ENCODE results near the gene KATNAL2. TPM values are rescaled to one million over a fixed set of nuclear protein-coding genes. Genes with fewer than 3 reads are reported as not detected.

Gene KATNAL2
- total RNA-seq, 2 donors from 2014 or later = 4.2 to 6.4 TPM

DNA sequence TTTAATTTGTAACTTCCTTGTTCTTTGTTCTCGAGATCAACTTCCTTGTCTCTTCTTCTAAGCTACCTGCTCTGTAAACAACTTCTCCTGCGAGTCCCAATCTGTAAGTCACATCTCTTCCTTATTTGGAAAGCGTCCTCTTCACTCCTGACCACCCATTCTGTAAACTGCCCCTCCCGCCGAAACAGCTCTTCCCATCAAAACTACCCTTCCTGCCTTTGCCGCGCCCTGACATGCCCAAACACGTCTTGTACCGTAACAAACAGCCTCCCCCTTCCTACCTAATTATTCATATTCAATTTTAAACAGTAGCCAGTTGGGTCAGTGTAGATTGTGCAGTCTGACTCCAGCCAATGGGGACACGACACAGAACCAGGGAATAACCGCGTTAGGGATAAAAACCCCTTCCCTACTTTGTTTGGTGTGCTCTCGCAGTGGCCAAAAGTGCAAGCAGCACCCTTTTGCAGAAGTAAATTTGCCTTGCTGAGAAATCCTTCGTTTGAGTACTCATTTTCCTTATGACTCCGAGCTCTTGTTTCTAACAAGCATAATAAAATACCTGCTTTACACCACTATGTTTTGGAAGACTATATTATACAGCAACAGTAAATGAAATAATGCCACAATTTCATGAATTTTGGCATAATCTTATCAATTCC, 39.9 kb upstream of the KATNAL2 start:
- H3K36me3 ChIP-seq (ENCODE audit: control insufficient read depth, insufficient read depth, low read length) = peaks cover 48% of the 10 kb centered on the region
- Mint-ChIP-seq H3K36me3 (ENCODE audit: low read depth) (peaks cover 64% of the 10 kb centered on the region), H3K4me3 (no peak overlapping the region), H3K27ac (no peak overlapping the region), H3K27me3 (ENCODE audit: insufficient read depth) (no peaks in the 10 kb centered on the region), H3K4me1 (peaks cover 7% of the 10 kb centered on the region), H3K9me3 (peaks cover 54% of the 10 kb centered on the region)
- no peaks in the 10 kb centered on the region for H3K4me1 ChIP-seq (ENCODE audit: control insufficient read depth, insufficient read depth, low read length)
- no peak overlapping the region for H3K27ac ChIP-seq (ENCODE audit: low read depth, low read length)
- WGBS, 2 experiments (ENCODE audit: insufficient coverage in 1 of 2, insufficient read length in 1 of 2) = 97 to 98% methylated on average over 6 to 15 of the region's 15 CpGs
- DNase-seq = peak; percentile 80
- H3K4me3 ChIP-seq (ENCODE audit: low read length) = peak overlapping the region; percentile 25
- H3K27me3 ChIP-seq (ENCODE audit: control insufficient read depth, insufficient read depth, low read length, poor library complexity, severe bottlenecking) = no peaks in the 10 kb centered on the region
- H3K9ac ChIP-seq (ENCODE audit: extremely low read depth, low read length, poor library complexity, severe bottlenecking) = no peak overlapping the region
- no peak for TF ChIP-seq CTCF (conservative IDR thresholded peaks at IDR 0.05)
- peaks cover 73% of the 10 kb centered on the region for H3K9me3 ChIP-seq (ENCODE audit: control insufficient read depth, low read length)

GRCh38 chr18:46883180-46883579, 34.2 kb upstream of the KATNAL2 start:
- Mint-ChIP-seq H3K9me3 (peaks cover 40% of the 10 kb centered on the region), H3K27ac (no peak overlapping the region), H3K4me3 (no peak overlapping the region), H3K36me3 (ENCODE audit: low read depth) (peaks cover 48% of the 10 kb centered on the region), H3K27me3 (ENCODE audit: insufficient read depth) (no peaks in the 10 kb centered on the region), H3K4me1 (no peaks in the 10 kb centered on the region)
- no peak overlapping the region for H3K9ac ChIP-seq (ENCODE audit: extremely low read depth, low read length, poor library complexity, severe bottlenecking)
- no peak for DNase-seq
- no peak for TF ChIP-seq CTCF (conservative IDR thresholded peaks at IDR 0.05)
- H3K27ac ChIP-seq (ENCODE audit: low read depth, low read length) = no peak overlapping the region
- 98% methylated on average over 2 of the region's 4 CpGs; no CpG with 5 or more reads in 1 of the 2 experiments for WGBS, 2 experiments (ENCODE audit: insufficient coverage in 1 of 2, insufficient read length in 1 of 2)
- H3K4me1 ChIP-seq (ENCODE audit: control insufficient read depth, insufficient read depth, low read length) = no peaks in the 10 kb centered on the region
- H3K9me3 ChIP-seq (ENCODE audit: control insufficient read depth, low read length) = peaks cover 62% of the 10 kb centered on the region
- no peaks in the 10 kb centered on the region for H3K27me3 ChIP-seq (ENCODE audit: control insufficient read depth, insufficient read depth, low read length, poor library complexity, severe bottlenecking)
- H3K4me3 ChIP-seq (ENCODE audit: low read length) = no peak overlapping the region
- H3K36me3 ChIP-seq (ENCODE audit: control insufficient read depth, insufficient read depth, low read length) = peaks cover 17% of the 10 kb centered on the region

DNA sequence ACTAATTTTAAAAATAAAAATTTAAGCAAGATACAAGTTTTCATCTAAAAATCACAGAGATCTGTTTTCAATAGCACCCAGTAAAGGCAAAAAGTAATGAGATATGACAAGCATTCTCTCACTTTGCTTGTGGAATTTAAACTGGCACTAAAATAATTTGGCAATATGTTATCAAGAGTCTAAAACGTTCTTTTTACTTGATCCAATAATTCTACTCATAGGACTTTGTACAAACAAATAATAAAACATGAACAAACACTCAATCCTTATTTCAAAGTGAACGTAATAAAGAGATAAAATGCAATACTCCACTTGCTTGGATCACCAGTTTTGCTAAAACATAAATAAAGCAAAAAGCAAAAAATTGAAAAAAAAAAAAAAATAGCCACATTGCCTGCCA, 30.5 kb upstream of the KATNAL2 start:
- WGBS, 2 experiments (ENCODE audit: insufficient coverage in 1 of 2, insufficient read length in 1 of 2) = 100% methylated on average over 1 to 2 of the region's 2 CpGs
- Mint-ChIP-seq H3K4me1 (no peaks in the 10 kb centered on the region), H3K27ac (no peak overlapping the region), H3K9me3 (peaks cover 49% of the 10 kb centered on the region), H3K36me3 (ENCODE audit: low read depth) (peaks cover 54% of the 10 kb centered on the region), H3K4me3 (no peak overlapping the region), H3K27me3 (ENCODE audit: insufficient read depth) (no peaks in the 10 kb centered on the region)
- Histone ChIP-seq H3K4me1 (ENCODE audit: control insufficient read depth, insufficient read depth, low read length) (no peaks in the 10 kb centered on the region), H3K9ac (ENCODE audit: extremely low read depth, low read length, poor library complexity, severe bottlenecking) (no peak overlapping the region), H3K27me3 (ENCODE audit: control insufficient read depth, insufficient read depth, low read length, poor library complexity, severe bottlenecking) (no peaks in the 10 kb centered on the region), H3K36me3 (ENCODE audit: control insufficient read depth, insufficient read depth, low read length) (peaks cover 28% of the 10 kb centered on the region), H3K27ac (ENCODE audit: low read depth, low read length) (no peak overlapping the region), H3K9me3 (ENCODE audit: control insufficient read depth, low read length) (peaks cover 64% of the 10 kb centered on the region), H3K4me3 (ENCODE audit: low read length) (no peak overlapping the region)
- TF ChIP-seq CTCF (conservative IDR thresholded peaks at IDR 0.05) = no peak
- DNase-seq = no peak

Measured in endodermal cell (in vitro differentiated cells).